HG02943 (cell line): ENCODE measurements around the gene QRFP.

Source experiments
- ATAC-seq: cut with Tn5 transposase; IDR thresholded peaks from one replicate; pipeline ENCODE4 v1.9.1; 2021; ENCODE audit warnings: mild to moderate bottlenecking, low read depth, moderate library complexity; ENCODE audit not compliant: unreplicated experiment

The QRFP gene

GRCh38 chr9:130893341-130894101 lies 3.1 kb downstream of the QRFP start:
- no peak for ATAC-seq

- no peak for ATAC-seq
Observed at GRCh38 chr9:130892477-130893304, 3.9 kb downstream of the QRFP start.

- ATAC-seq, result no peak
Observed at GRCh38 chr9:130891688-130892476, 4.7 kb downstream of the QRFP start.

GRCh38 chr9:130890870-130891687 lies 5.5 kb downstream of the QRFP start:
- ATAC-seq, result no peak

GRCh38 chr9:130890124-130890523 lies 6.5 kb downstream of the QRFP start:
- no peak for ATAC-seq

- ATAC-seq, result no peak
Observed at GRCh38 chr9:130888146-130888885, 8.3 kb downstream of the QRFP start.

- ATAC-seq, result no peak
Observed at GRCh38 chr9:130887494-130888144, 9.0 kb downstream of the QRFP start.

- no peak for ATAC-seq
Observed at GRCh38 chr9:130886981-130887380, 9.6 kb downstream of the QRFP start.

- no peak for ATAC-seq
Observed at GRCh38 chr9:130885484-130886375, 10.9 kb downstream of the QRFP start.

- ATAC-seq, result no peak
Observed at GRCh38 chr9:130884542-130885483, 11.8 kb downstream of the QRFP start.

- no peak for ATAC-seq
Observed at GRCh38 chr9:130884111-130884531, 12.5 kb downstream of the QRFP start.

GRCh38 chr9:130883479-130883878 lies 13.1 kb downstream of the QRFP start:
- ATAC-seq, result no peak

GRCh38 chr9:130882696-130883225 lies 13.9 kb downstream of the QRFP start:
- no peak for ATAC-seq

- no peak for ATAC-seq
Observed at GRCh38 chr9:130881516-130881915, 15.1 kb downstream of the QRFP start.

- no peak for ATAC-seq
Observed at GRCh38 chr9:130880599-130881220, 15.9 kb downstream of the QRFP start.

- no peak for ATAC-seq
Observed at GRCh38 chr9:130879863-130880411, 16.7 kb downstream of the QRFP start.
